Effector CD8-positive, alpha-beta T cell (primary cell): ENCODE measurements around the gene DISC1.
"Not testable (repeated sequence)": the region's sequence is repeated elsewhere in the genome, so short reads cannot be mapped to it uniquely, and the experiment has no call there.

ENCODE experiments used
- DNase-seq: peaks from one replicate; lab custom pipeline; 2025; lab: John Stamatoyannopoulos, UW

The DISC1 gene

DNA sequence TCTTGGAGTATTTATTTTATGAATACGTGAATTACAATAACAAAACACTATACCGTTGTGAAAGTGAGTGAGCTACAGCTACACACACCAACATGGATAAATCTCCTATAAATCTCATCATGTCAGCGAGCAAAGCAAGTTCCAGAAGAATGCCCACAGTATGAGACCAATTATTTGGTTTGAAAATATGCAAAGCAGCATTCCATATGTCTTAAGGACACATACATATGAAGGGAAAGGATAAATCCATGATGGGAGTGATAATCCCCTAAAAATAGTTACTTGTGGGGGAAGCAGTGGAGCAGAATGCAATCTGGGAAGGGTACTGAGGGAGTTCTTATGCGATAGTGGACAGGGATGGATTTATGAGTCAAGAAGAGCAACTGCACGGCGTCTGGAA, 261.3 kb downstream of the DISC1 start:
- no peak for DNase-seq

DNA sequence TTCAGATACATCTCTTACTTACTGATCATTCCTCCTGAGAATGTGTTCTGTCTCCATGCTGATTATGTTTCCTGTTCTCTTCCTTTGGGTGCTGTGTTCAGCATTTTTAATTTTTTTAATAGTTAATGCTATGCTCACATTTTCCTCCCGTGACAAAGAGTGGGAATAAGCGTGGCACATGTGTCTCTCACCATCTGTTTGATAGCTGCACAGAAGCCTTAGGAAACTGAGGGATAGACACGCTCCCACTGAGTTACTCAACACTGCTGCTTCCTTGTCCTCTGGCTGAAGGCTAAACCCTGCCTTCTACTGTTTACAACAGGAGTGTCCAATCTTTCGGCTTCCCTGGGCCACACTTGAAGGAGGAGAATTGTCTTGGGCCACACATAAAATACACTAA, 264.2 kb downstream of the DISC1 start:
- no peak for DNase-seq

DNA sequence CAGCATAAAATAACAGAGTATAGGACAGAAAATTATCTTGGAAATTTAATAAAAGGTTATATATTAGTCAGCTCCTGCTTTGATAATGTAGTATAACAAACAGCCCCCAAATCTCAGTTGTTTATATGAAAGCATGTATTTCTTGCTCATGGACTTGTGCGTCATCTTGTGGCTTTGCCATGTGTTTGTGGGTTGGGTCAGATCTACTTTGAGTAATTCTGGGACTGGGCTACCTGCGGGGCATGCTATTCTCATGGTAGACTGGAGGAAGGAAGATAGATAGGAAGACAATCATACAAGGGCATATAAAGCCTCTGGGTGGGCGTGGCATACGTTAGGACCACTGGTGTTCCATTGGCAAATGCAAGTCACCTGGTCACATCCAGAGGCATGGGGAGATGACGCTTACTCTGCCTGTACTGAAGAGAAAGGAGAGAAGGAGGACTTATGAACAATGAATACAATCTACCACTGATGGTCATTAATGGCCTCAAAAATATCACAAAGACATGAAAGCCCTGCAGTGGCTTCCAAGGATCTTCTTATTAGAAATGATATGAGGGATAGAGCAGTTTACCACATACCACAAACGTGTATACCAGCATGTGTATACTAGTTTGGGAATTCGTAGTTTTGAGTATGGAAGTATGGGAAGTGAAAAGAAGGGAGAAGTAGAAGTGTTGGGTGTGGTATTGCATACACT, 267.0 kb downstream of the DISC1 start:
- no peak for DNase-seq

DNA sequence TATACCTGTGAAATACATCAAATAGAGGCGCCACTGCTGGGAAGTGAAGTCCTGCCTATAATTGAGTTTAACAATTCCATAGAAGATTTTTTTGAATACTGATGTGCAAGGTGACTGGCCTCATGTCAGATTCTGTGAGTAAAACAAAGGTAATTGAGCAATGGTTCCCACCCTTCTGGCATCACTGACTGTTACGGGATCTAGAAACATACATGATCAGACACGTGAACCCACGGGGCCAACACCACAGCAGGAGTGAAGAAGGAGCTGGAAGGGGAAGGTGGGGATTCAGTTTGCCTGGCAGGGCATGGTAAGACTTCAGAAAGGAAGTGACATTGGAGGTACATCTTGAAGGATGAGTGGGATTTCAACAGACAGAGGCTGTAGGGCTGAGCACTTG, 270.2 kb downstream of the DISC1 start:
- DNase-seq = no peak

DNA sequence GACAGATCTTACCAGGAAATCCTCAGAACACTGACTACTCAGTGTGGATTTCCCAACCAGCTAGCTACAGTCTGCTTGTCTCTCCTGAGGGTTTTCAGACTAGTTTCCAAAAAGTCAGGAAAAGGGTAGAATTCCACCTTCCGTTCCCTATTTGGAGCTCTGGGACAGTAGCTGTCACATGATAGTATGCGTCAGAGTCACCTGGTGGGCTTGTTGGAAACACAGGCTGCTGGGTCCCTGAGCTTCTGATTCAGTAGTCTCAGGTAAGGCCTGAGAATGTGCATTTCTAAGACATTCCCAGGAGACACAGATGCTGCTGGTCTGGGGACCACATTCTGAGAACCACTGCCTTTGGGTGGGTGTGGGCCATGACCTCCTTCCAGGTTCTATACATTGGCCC, 272.5 kb downstream of the DISC1 start:
- no peak for DNase-seq

DNA sequence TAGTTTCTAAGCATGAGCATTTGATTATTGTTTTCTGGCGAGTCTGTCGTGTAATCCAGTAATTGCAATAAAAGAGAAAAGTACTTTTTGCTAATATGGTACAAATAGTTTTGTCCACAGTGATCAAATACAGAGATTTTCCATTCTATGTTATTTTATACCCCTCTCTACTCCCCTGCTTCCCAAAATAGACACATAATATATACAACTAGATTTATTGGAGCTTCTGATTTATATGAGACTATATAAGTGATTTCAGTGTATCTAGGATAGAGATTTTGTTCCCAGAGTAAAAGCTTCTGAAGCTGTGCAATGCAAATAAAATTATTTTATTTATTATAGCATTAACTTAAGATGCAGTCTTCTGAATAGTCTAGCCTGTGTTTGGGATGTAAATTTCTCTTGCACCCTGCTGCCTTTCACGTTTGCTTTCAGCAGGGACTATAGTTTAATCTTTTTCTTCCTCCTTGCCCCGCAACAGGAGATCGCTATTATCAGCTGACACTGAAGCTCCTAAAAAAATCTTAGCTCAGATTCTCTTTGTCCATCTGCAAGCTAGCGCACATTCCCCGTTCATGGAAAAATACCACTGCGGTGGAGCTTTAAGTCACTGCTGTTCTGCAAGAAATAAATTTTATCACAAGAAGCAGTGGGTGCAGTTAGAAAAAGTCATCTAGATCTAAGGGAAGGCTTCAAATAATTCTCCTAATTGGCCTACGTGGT, 273.3 kb downstream of the DISC1 start:
- DNase-seq = no peak

DNA sequence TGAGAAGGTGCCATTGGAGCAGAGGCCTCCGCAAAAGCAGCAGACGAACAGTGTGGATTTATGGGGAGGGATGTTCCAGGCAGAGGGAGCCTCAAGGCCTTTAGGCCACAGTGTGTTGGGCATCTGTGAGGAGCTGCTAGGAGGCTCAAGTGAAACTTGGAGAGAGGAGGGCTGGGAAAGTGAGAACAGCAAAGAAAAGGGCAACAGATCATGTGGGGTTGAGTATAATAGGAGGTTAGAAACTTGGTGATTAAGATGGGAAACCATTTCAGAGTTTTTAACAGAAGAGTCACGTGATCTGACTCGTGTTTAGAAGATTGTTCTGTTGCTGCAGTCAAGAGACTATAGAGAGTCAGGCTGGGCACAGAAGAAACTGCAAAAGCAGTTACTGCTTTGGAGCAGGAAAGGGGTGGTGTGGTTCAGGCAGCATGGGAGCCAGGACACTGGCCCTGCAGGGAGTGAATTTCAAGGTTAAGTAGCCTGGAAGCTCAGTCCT, 277.0 kb downstream of the DISC1 start:
- DNase-seq = no peak

DNA sequence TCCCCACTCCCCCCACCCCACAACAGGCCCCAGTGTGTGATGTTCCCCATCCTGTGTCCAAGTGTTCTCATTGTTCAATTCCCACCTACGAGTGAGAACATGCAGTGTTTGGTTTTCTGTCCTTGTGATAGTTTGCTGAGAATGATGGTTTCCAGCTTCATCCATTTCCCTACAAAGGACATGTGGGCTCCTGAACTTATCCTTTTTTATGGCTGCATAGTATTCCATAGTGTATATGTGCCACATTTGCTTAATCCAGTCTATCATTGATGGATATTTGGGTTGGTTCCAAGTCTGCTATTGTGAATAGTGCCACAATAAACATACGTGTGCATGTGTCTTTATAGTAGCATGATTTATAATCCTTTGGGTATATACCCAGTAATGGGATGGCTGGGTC, 280.7 kb downstream of the DISC1 start:
- DNase-seq = not testable (repeated sequence)

DNA sequence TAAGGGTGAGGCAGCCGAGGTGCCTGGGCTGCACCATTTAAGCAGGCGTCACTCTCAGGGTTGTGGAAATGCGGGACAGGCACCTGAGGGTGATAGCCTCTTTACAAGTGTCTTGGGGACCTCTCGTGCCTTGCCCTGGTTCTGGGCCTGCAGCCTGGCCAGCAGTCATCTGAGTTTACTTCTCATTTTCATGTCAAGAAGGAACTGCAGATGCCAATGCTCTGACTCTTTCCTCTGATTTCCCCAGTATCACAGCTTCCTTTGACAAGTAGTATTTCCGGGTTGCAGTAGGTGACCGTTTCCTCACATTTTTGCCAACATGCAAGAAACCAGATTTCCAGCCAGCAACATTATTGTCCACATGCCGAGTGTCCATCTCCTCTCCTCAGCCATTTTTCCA, 286.9 kb downstream of the DISC1 start:
- DNase-seq = no peak

DNA sequence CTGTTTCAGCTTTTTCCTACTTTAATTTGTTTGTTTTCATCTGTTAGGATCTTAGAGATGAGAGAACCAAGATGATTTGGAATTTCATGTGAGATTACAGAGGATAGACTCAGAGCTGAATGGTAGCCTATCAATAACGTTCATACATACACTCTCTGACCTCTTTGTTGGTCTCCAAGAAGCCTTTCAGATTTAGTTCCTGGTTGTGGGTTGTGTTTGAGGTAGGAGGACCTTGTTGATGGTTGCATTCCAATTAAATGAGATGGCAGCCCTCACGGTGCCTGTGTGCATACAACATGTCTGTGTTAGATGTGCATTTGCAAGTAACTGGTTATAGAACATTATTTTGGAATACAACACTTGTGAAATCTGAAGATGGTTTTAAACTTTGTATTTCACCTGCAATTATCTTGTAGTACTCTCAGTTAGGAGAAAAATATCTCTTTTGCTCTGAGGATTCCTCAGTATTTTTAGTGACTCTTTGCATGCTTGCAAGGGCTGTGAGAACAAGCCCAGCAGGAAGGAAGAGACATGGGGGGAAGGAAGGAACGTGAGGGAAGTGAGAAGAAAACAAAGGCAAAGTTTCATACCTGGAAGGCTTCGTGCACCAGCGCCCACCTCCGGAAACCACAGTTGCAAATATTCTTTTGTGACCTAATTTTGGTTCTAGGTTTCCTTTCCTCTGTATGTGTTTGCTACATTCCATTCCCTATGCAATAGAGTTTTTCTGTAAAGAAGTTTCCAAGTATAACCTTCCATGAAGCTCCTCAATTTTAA, 291.8 kb downstream of the DISC1 start:
- DNase-seq = no peak

DNA sequence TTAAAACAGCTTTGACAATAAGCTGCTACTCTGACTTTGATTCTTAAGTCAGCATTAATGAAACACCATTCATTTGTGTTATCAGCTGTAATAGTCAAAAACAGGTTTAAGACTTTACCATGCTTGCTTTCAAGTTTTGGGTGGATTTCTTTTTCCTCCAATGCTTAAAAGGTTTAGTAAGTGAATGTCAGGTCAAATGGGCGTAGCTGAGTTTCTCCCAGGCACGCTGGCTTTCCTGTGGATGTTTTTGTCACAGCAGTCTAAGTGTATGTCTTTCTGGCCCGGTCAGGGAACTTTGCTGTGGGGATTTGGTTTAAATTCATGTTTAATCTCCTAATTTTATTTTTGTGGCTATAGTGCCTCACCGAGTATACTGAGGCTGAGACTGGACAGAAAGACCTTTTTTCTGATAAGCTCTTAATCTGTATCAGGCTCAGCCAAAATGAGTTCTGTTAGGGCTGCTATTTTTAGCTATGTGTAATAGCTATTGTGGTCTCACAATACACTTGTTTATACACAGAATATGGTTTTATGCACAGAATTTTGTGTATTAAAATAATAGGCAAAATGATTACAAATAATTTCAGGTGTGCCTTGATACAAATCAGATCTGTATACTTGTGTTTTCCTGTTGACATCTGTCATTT, 292.8 kb downstream of the DISC1 start:
- DNase-seq = no peak

DNA sequence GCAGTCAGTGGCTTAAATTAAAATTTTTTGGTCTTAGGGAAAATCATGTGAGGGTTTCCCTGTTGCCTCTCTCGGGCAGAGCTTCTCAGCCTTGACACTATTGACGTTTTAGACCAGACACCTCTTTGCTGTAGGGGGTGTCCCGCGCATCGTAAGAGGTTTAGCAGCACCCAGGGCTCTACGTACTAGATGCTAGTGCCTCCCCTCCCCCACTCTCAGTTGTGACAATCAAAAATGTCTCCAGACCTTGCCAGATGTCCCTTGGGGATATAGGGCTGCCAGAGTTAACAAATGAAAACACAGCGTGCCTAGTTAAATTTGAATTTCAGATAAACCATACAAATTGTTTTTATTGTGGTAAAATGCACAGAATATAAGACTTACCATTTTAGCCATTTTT, 293.3 kb downstream of the DISC1 start:
- no peak for DNase-seq

DNA sequence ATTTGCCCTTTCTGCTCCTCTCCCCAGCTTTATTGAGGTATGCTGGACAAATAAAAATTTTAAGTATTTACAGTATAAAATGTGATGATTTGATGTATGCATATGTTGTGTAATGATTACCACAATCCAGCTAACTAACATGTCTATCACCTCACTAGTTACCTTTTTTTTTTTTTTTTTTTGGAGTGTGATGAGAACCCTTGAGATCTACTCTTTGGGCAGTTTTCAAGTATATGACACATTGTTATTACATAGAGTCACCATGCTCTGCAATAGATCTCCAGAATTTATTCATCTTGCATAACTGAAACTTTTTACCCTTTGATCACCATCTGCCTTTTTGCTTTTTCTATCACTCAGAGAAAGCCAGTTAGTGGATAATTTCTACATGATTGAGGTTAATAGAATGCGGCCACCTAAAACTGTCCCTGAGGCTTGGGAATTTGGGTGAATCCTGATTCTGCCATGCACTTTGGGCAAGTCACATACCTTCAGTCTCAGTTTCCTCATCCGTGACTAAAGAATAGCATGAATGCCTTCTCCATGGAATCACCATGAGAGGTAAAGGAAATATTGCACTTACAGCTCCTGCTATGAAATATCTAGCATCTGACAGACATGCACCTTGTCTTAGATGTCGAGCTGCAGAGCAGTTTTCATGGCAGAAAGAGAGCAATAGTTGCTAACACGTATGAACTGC, 295.2 kb downstream of the DISC1 start:
- no peak for DNase-seq

DNA sequence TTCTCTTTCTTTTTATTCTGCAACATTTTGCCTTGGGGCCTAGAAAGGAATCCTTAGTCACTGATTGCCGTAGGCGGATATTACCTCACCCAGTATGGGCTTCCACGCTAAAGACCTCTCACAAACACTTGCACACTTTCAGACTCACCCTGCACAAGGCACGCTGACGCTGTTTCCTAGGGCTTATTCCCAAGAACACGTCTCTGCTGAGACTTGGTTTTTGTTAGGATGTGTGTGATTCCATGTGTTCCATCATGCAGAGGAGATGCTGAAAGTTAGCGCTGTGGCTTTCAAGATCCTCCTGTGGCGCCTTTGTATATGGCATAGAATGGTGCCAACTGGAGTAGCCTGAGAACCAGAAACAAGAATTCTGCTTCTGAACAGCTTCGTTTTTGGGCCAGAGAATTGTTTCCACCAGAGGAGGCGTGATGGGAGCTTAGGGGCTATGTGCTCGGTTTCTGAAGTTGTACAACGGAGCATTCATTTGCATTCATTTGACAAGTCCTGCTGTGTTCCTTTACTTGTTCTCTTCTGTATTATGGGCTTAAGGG, 297.0 kb downstream of the DISC1 start:
- no peak for DNase-seq

DNA sequence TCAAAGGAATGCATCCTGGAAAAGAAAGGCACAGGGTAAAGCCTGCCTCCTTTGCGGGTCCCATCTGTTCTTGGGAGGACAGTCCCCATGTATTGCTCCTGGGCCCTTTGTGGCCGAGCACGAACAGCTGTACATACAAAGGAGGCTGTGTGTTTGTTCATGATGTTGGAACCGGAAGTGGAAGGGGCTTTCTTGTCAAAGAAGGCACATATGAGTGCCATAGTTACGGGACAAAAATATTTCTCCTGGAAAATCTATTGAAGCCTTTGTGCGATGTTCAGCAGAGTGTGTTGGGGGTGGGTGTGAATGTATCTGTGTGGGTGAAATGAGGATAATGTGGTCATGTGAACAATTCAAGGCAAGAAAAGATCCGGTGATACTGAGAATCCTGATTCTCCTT, 297.6 kb downstream of the DISC1 start:
- no peak for DNase-seq

DNA sequence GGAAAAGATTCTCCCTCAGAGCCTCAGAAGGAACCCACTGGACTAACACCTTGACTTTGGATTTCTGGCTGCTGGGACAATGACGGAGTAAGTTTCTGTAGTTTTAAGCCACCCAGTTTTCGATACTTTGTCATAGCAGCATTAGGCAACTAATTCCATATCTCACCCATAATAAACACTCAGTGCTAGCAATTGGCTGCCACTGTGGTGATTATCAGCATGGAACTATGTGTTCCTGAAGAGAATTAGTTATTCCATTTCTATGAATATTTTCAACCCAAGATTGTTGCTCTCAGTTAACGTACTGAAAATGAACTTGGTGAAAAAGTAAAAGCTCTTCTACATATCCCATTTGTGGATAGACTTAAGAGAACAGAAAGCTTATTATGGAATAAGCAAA, 299.3 kb downstream of the DISC1 start:
- DNase-seq = no peak

DNA sequence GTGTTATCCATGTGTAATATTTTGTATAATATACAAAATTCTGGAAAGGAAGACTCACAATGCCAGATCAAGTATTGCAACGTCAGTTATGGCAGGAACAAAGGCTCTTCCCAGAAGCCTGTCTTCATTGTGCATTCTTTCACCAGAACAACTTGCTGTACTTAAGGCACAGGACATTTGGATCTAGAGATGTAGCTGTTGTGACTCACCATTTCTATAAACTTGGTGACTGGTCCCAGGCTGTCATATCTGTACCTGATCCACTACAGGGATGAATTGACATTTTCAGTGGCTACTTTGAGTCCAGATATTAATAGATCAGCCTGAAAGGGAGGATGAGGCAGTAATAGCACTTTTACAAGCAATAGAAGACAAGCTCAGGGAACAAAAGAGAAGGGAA, 299.8 kb downstream of the DISC1 start:
- DNase-seq = no peak

DNA sequence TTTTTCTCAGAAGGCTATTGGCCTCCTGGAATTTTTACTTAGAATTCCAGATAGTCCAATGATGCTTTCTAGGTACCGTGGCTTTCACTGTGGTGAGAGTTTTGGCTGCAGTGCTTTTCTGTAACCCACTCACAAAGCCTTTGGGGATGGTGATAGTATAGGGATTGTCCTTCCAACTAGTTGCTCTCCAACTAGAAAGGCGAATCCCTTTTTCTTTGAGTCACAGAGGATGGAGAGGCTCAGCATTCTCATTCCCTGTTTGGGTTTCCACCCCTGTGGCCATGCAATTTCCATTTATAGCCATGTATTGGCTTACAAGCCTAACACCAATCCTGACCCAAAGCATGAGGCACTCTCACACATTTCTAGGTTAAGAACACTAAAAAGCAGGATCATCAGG, 300.3 kb downstream of the DISC1 start:
- DNase-seq = no peak

DNA sequence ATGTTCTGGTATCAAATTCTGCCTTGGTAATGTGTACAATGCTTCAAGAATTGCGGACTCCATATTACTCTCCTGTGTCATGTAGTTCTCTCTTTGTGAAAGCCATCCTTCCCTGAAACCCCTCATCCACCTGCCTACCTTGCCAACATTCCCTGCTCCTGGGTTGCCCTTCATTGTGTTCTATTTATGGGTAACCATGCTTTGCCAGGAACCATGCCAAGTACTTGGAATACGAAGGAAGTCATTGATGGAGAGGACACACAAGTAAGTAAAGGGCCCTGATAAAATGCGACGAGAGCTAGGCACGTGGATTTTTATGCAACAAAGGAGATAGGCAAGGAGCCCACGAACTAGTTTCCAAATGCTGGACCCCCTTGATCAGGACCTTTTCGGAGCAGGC, 300.8 kb downstream of the DISC1 start:
- DNase-seq = no peak

DNA sequence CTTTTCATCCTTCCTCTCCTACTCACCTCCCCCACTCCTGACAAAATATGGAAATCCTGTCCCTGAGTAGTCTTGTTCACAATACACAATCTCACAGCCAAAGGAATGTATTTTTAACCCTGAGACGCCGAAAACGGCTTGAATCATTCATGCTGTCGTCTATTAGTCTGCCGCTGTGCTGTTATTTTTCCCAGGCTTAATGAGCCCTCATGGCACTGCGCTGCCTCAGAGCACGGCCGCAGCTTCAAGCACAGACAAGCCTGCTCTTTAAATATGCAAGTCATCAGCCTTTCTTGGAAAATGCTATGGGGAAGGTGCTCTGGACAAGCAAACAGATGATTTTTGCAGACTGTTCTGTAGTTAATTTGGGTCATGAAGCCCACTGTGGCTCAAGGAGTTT, 302.7 kb downstream of the DISC1 start:
- no peak for DNase-seq

DNA sequence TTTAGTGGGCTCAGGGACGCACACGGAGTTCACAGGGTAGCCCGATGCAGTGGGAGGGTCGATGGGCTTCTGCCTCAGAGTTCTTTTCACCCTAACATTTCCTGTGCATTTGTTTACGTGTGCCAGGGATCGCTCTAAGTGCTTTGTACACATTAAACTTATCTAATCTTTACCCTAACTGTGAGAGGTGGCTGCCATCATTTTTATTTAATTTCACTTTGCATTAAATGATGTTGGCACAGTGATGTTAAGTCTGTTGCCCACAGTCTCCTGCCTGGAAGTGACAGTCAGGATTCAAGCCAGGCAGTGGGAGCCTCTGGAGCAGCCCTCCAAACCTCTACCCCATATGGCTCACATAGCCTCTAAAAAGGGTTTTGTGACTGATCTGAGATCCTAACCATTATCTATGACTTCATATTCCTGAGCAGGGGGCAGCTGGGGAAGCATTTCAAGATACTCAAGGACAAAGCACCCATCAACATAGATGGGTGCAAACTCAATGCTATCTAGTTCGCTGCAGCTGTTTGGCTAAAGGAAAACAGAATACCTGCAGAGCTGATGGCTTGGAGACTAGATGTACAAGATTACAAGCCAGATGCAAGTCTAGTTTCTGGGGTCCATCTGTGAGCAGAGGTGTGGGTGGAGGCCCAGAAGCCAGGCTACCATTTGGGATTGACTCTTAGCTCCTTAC, 303.8 kb downstream of the DISC1 start:
- no peak for DNase-seq
